A549 (cell line): ENCODE results near the gene AFF2. TPM values are rescaled to one million over a fixed set of nuclear protein-coding genes. Genes with fewer than 3 reads are reported as not detected.

Experiments
- ATAC-seq, 2 experiments: fragments of 200-7000 bp in 1 of 2; fragments of >200 bp in 1 of 2; cut with Nextera tagmentation in 1 of 2; cut with Tn5 transposase in 1 of 2; 3 replicates each; pipeline versions ENCODE4 v1.8.0 to v1.9.1; 2018 to 2020; ENCODE audit warnings: mild to moderate bottlenecking in 1 of 2, moderate library complexity in 1 of 2
- CTCF ChIA-PET: fragments of 300-600 bp; sonication (Branson Sonifier 250); formaldehyde crosslinking; extraction: SDS; loops from one replicate; lab custom pipeline; 2021; ENCODE audit warnings: antibody characterized with exemption, inconsistent platforms; lab: Yijun Ruan, JAX
- POLR2A ChIA-PET: fragments of 350-600 bp; formaldehyde crosslinking; extraction: SDS; loops from one replicate; lab custom pipeline; 2021; ENCODE audit warnings: antibody characterized with exemption, inconsistent platforms; lab: Yijun Ruan, JAX
- DNase-seq, 2 experiments: peaks; one replicate each; pipeline versions ENCODE4 v3.0.0 to v3.0.0-alpha.2; 2011 to 2016; ENCODE audit warnings: low read depth in 1 of 2, low spot score in 1 of 2
- FAIRE-seq: peaks from 2 replicates; lab custom pipeline; 2011; peaks lifted over from hg19 to GRCh38; lab: Jason Lieb, UNC
- H3K27ac ChIP-seq, 2 experiments: fragments of >200 bp; sonication (Bioruptor Twin); formaldehyde crosslinking; 3 replicates each; pipeline ENCODE4 v1.5.1; 2016 to 2017
- H3K4me1 ChIP-seq: fragments of >200 bp; sonication (Bioruptor Twin); formaldehyde crosslinking; 3 replicates; pipeline ENCODE4 v1.6.1; 2016
- H3K4me2 ChIP-seq: fragments of >200 bp; sonication (Bioruptor Twin); formaldehyde crosslinking; 3 replicates; pipeline ENCODE4 v1.6.1; 2016
- H3K4me3 ChIP-seq: fragments of >200 bp; sonication (Bioruptor Twin); formaldehyde crosslinking; 3 replicates; pipeline ENCODE4 v1.5.1; 2016
- H3K9me3 ChIP-seq: fragments of >200 bp; sonication (Bioruptor Twin); formaldehyde crosslinking; 3 replicates; pipeline ENCODE4 v1.6.1; 2016
- BHLHE40 ChIP-seq: IDR thresholded peaks from 2 replicates; pipeline ENCODE4 v1.6.1; 2012; ENCODE audit warnings: low read depth, low read length, inconsistent platforms
- CBX2 ChIP-seq: fragments of 200-600 bp; sonication (generic); IDR thresholded peaks from 2 replicates; pipeline ENCODE4 v1.6.1; 2016; ENCODE audit warnings: low read depth, mild to moderate bottlenecking, borderline replicate concordance
- CEBPB ChIP-seq, 2 experiments: fragments of >200 bp in 1 of 2; sonication (Bioruptor Twin) in 1 of 2; formaldehyde crosslinking in 1 of 2; IDR thresholded peaks; 2 replicates each; pipeline ENCODE4 v1.6.1; 2012 to 2016
- CHD2 ChIP-seq: fragments of 150-350 bp; IDR thresholded peaks from 2 replicates; pipeline ENCODE4 v1.6.1; 2014; ENCODE audit warnings: low read length; ENCODE audit not compliant: partially characterized antibody
- EHF ChIP-seq: fragments of 250-450 bp; sonication (Bioruptor Pico); IDR thresholded peaks from 2 replicates; pipeline ENCODE4 v1.5.0; 2020; ENCODE audit warnings: mild to moderate bottlenecking
- EHMT2 ChIP-seq: fragments of 200-600 bp; sonication (generic); IDR thresholded peaks from 2 replicates; pipeline ENCODE4 v1.6.1; 2016; ENCODE audit warnings: antibody characterized with exemption, low read depth, mild to moderate bottlenecking, moderate library complexity
- FOSB ChIP-seq: fragments of 250-450 bp; sonication (Bioruptor Pico); IDR thresholded peaks from 2 replicates; pipeline ENCODE4 v1.5.0; 2020; ENCODE audit warnings: mild to moderate bottlenecking, moderate library complexity
- FOSL2 ChIP-seq, 2 experiments: fragments of 450-650 bp in 1 of 2; fragments of >200 bp in 1 of 2; sonication (Bioruptor Twin) in 1 of 2; formaldehyde crosslinking; IDR thresholded peaks; 2 replicates each; pipeline versions ENCODE4 v1.5.0 to v1.6.1; 2016 to 2020; ENCODE audit warnings: mild to moderate bottlenecking in 1 of 2, moderate library complexity in 1 of 2
- FOXS1 ChIP-seq: fragments of 250-450 bp; sonication (Bioruptor Pico); IDR thresholded peaks from 2 replicates; pipeline ENCODE4 v1.5.0; 2020; ENCODE audit warnings: mild to moderate bottlenecking, moderate library complexity
- HEYL ChIP-seq: fragments of 250-450 bp; sonication (Bioruptor Pico); IDR thresholded peaks from 2 replicates; pipeline ENCODE4 v1.8.0; 2021; ENCODE audit warnings: mild to moderate bottlenecking, moderate library complexity
- HOXB13 ChIP-seq: fragments of 250-450 bp; sonication (Bioruptor Pico); IDR thresholded peaks from 2 replicates; pipeline ENCODE4 v1.5.0; 2020; ENCODE audit warnings: low read depth, mild to moderate bottlenecking, moderate library complexity
- JUNB ChIP-seq: fragments of >200 bp; sonication (Bioruptor Twin); formaldehyde crosslinking; IDR thresholded peaks from 2 replicates; pipeline ENCODE4 v1.6.1; 2016
- NPAS2 ChIP-seq: fragments of 250-450 bp; sonication (Bioruptor Pico); IDR thresholded peaks from 2 replicates; pipeline ENCODE4 v1.8.0; 2022; ENCODE audit warnings: mild to moderate bottlenecking, moderate library complexity, borderline replicate concordance
- POLR2A ChIP-seq: IDR thresholded peaks from 2 replicates; pipeline ENCODE4 v1.6.1; 2012; ENCODE audit warnings: mild to moderate bottlenecking, low read length
- POLR2AphosphoS2 ChIP-seq: conservative IDR thresholded peaks from 2 replicates; pipeline ENCODE4 v1.6.1; 2012; ENCODE audit warnings: low read length, improper control_type of control experiment, inconsistent platforms
- RCOR1 ChIP-seq: fragments of 150-350 bp; IDR thresholded peaks from 2 replicates; pipeline ENCODE4 v1.6.1; 2014; ENCODE audit warnings: antibody characterized with exemption, low read length, low read depth
- RFX5 ChIP-seq: fragments of 450-650 bp; IDR thresholded peaks from 2 replicates; pipeline ENCODE4 v1.7.1; 2014; ENCODE audit warnings: antibody characterized with exemption, mild to moderate bottlenecking, moderate library complexity
- RNF2 ChIP-seq: fragments of 200-600 bp; sonication (generic); IDR thresholded peaks from 2 replicates; pipeline ENCODE4 v1.6.1; 2016; ENCODE audit warnings: low read depth, mild to moderate bottlenecking, antibody characterized with exemption, moderate library complexity, borderline replicate concordance
- SMC3 ChIP-seq: fragments of >200 bp; sonication (Bioruptor Twin); formaldehyde crosslinking; IDR thresholded peaks from 3 replicates; pipeline ENCODE4 v1.6.1; 2018; ENCODE audit warnings: inconsistent platforms
- SREBF2 ChIP-seq: fragments of 450-650 bp; IDR thresholded peaks from 2 replicates; pipeline ENCODE4 v1.6.1; 2014; ENCODE audit warnings: mild to moderate bottlenecking, moderate library complexity
- TFCP2L1 ChIP-seq: fragments of 250-450 bp; sonication (Bioruptor Pico); IDR thresholded peaks from 2 replicates; pipeline ENCODE4 v1.5.0; 2021; ENCODE audit warnings: mild to moderate bottlenecking
- ZC3H11A ChIP-seq: fragments of 450-650 bp; IDR thresholded peaks from 2 replicates; pipeline ENCODE4 v1.6.1; 2014; ENCODE audit warnings: antibody characterized with exemption, mild to moderate bottlenecking
- ZFP36 ChIP-seq: fragments of 450-650 bp; IDR thresholded peaks from 2 replicates; pipeline ENCODE4 v1.6.1; 2014; ENCODE audit warnings: borderline replicate concordance; ENCODE audit not compliant: partially characterized antibody
- ZNF302 ChIP-seq: fragments of 250-450 bp; sonication (Bioruptor Pico); IDR thresholded peaks from 2 replicates; pipeline ENCODE4 v1.9.0; 2021; ENCODE audit warnings: inconsistent platforms, mild to moderate bottlenecking, moderate library complexity
- ZSCAN20 ChIP-seq: fragments of 250-450 bp; sonication (Bioruptor Pico); IDR thresholded peaks from 2 replicates; pipeline ENCODE4 v1.8.0; 2022; ENCODE audit warnings: mild to moderate bottlenecking, moderate library complexity
- WGBS: methylation state at CpG from one replicate; pipeline ENCODE4 v1.1.6; 2017; ENCODE audit errors: missing lambda C conversion rate; 5-methylcytosine and 5-hydroxymethylcytosine counted together
- polyA plus RNA-seq, 4 experiments: library from polyadenylated mRNA; depleted of rRNA in 3 of 4; stranded (reverse); fragments of >200 nt; fragmentation: RNase III in 1 of 4; extraction: RNeasy Plus Mini Kit Qiagen cat#74134 plus additional on column Dnase treatment in 1 of 4; gene quantifications; 2 replicates in 3 of 4; 3 replicates in 1 of 4; pipeline ENCODE4 v1.2.3, GENCODE V29; 2011 to 2017
- TF ChIP-seq, protein P1 (sequence below): fragments of 150-350 bp; IDR thresholded peaks from 2 replicates; pipeline ENCODE4 v1.6.1; 2014; ENCODE audit warnings: low read depth, mild to moderate bottlenecking, low read length
- TF ChIP-seq, protein P2 (sequence below): IDR thresholded peaks from 2 replicates; pipeline ENCODE4 v1.6.1; 2012
- TF ChIP-seq, protein P3 (sequence below): fragments of 250-450 bp; sonication (Bioruptor Pico); IDR thresholded peaks from 2 replicates; pipeline ENCODE4 v1.5.0; 2020; ENCODE audit warnings: low read depth, mild to moderate bottlenecking, moderate library complexity
- TF ChIP-seq, protein P4 (sequence below): fragments of >200 bp; sonication (Bioruptor Twin); formaldehyde crosslinking; IDR thresholded peaks from 3 replicates; pipeline ENCODE4 v1.6.1; 2016
- TF ChIP-seq, protein P5 (sequence below): IDR thresholded peaks from 2 replicates; pipeline ENCODE4 v1.6.1; 2012

AFF2 gene
- polyA plus RNA-seq, 2 of the 4 experiments (the other 2 are of a cell fraction): 0.04 TPM; not detected in 1

DNA sequence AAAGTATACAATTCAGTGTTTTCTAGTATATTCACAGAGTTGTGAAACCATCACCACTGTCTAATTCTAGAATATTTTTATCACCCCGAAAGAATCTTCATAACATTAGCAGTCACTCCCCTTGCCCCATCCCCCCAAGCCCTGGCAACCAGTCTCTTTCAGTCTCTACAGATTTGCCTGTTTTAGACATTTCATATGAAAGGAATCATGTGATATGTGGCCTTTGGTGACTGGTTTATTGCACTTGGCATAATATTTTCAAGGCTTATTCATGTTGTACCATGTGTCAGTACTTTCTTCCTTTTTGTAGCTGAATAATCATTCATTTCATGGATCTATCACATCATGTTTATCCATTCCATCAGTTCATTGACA is 371.7 kb downstream of the AFF2 start:
- ChIA-PET CTCF (no interaction called here), POLR2A (no interaction called here)
- FAIRE-seq (peak; percentile 88), ATAC-seq (no peak), DNase-seq (no peak)
- H3K4me1 ChIP-seq: no peaks in the 10 kb centered on the region
- H3K4me2 ChIP-seq: no peak overlapping the region
- TF ChIP-seq, protein P1, sequence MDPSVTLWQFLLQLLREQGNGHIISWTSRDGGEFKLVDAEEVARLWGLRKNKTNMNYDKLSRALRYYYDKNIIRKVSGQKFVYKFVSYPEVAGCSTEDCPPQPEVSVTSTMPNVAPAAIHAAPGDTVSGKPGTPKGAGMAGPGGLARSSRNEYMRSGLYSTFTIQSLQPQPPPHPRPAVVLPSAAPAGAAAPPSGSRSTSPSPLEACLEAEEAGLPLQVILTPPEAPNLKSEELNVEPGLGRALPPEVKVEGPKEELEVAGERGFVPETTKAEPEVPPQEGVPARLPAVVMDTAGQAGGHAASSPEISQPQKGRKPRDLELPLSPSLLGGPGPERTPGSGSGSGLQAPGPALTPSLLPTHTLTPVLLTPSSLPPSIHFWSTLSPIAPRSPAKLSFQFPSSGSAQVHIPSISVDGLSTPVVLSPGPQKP: no peak
- TF ChIP-seq ZNF302 (no peak), JUNB (no peak), ZSCAN20 (CRISPR knock-in tag) (no peak), POLR2AphosphoS2 (no peak), CEBPB (IDR thresholded peaks at IDR 0.05) (no peak), HEYL (CRISPR knock-in tag) (no peak)
- TF ChIP-seq, protein P2, sequence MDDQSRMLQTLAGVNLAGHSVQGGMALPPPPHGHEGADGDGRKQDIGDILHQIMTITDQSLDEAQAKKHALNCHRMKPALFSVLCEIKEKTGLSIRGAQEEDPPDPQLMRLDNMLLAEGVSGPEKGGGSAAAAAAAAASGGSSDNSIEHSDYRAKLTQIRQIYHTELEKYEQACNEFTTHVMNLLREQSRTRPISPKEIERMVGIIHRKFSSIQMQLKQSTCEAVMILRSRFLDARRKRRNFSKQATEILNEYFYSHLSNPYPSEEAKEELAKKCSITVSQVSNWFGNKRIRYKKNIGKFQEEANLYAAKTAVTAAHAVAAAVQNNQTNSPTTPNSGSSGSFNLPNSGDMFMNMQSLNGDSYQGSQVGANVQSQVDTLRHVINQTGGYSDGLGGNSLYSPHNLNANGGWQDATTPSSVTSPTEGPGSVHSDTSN: no peak
- TF ChIP-seq, protein P3, sequence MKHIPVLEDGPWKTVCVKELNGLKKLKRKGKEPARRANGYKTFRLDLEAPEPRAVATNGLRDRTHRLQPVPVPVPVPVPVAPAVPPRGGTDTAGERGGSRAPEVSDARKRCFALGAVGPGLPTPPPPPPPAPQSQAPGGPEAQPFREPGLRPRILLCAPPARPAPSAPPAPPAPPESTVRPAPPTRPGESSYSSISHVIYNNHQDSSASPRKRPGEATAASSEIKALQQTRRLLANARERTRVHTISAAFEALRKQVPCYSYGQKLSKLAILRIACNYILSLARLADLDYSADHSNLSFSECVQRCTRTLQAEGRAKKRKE (CRISPR knock-in tag): no peak
- TF ChIP-seq, protein P4, sequence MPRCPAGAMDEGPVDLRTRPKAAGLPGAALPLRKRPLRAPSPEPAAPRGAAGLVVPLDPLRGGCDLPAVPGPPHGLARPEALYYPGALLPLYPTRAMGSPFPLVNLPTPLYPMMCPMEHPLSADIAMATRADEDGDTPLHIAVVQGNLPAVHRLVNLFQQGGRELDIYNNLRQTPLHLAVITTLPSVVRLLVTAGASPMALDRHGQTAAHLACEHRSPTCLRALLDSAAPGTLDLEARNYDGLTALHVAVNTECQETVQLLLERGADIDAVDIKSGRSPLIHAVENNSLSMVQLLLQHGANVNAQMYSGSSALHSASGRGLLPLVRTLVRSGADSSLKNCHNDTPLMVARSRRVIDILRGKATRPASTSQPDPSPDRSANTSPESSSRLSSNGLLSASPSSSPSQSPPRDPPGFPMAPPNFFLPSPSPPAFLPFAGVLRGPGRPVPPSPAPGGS: no peak
- H3K4me3 ChIP-seq: no peak overlapping the region
- H3K27ac ChIP-seq: no peak overlapping the region
- WGBS: 7% methylated on average over 1 of the region's 1 CpG
- H3K9me3 ChIP-seq: no peaks in the 10 kb centered on the region

DNA sequence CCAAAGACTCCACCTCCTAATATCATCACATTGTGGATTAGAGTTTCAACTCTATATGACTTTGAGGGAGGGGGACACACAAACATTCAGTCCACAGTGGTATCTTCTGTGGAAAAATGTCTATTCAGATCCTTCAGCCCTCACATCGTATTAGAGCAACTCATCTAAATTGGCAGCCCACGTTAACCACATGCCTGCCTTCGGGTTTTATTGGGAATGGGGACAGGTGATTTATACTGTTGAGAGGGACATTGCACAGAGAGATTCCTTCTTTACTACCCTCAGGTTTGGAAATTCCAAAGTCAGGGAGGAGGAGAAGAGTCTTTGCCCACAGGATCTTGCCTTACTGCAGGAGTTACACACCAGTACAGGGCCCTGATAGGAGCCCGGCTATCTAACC is 372.5 kb downstream of the AFF2 start:
- DNase-seq (no peak), FAIRE-seq (no peak)
- WGBS: 0% methylated on average over 4 of the region's 4 CpGs

DNA sequence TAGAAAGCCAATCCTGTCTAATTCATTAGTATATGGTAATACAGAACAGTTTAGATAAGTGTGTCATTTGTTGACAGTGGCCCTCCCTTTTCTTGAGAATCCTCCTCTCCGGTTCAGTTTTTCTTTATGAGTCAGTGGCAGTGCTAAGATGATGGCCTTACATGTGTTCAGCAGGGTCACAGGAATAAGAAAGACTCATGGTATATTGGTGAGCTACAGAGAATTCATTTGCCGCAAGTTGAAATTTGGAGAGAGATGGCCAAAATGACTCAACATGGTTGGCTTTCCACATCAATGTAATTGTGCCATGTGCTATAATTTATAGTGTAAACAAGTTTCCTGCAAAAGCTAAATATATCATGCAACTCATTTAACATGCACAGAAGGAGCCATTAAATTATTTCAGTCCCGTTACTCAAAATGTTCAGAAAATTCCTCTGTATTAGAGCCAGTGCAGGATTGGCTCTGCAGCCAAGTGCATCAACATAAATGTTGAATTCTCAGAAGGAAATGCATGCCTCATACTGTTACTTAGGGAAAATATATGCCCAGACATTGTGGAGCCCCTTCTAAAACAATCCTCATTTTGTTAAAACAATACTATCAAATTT is 374.3 kb downstream of the AFF2 start:
- no peaks in the 10 kb centered on the region for H3K9me3 ChIP-seq
- no peak for ATAC-seq
- no peak overlapping the region for H3K4me2 ChIP-seq
- no peak overlapping the region for H3K4me3 ChIP-seq
- POLR2A ChIA-PET: no interaction called here
- H3K27ac ChIP-seq: no peak overlapping the region
- H3K4me1 ChIP-seq: no peaks in the 10 kb centered on the region
- CTCF ChIA-PET: no interaction called here
- WGBS: 30% methylated on average over 3 of the region's 3 CpGs
- no peak for FAIRE-seq
- no peak for DNase-seq
- no peak for TF ChIP-seq NPAS2 (CRISPR knock-in tag)
- TF ChIP-seq RCOR1: no peak
- TF ChIP-seq, protein P4: no peak
- no peak for TF ChIP-seq FOSL2 (IDR thresholded peaks at IDR 0.05)
- TF ChIP-seq FOSL2 (CRISPR knock-in tag; IDR thresholded peaks at IDR 0.05): no peak
- no peak for TF ChIP-seq FOXS1 (CRISPR knock-in tag)
- no peak for TF ChIP-seq SREBF2
- no peak for TF ChIP-seq FOSB
- TF ChIP-seq EHMT2: no peak
- TF ChIP-seq TFCP2L1 (CRISPR knock-in tag): no peak
- TF ChIP-seq RNF2: no peak
- no peak for TF ChIP-seq BHLHE40
- TF ChIP-seq RFX5: no peak
- TF ChIP-seq, protein P5, sequence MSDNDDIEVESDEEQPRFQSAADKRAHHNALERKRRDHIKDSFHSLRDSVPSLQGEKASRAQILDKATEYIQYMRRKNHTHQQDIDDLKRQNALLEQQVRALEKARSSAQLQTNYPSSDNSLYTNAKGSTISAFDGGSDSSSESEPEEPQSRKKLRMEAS: no peak
- no peak for TF ChIP-seq JUNB

More for the DNA sequence above, 372.5 kb downstream of the AFF2 start:
- ChIA-PET POLR2A (no interaction called here), CTCF (no interaction called here)
- no peak overlapping the region for H3K4me2 ChIP-seq
- no peak for ATAC-seq
- no peaks in the 10 kb centered on the region for H3K9me3 ChIP-seq
- no peak overlapping the region for H3K27ac ChIP-seq
- TF ChIP-seq JUNB (no peak), ZC3H11A (no peak), HOXB13 (CRISPR knock-in tag) (no peak), POLR2A (no peak), NPAS2 (CRISPR knock-in tag) (no peak), EHF (CRISPR knock-in tag) (no peak), ZNF302 (no peak), RFX5 (no peak), CHD2 (no peak), ZFP36 (no peak), SMC3 (no peak), FOSB (no peak), CBX2 (no peak), RNF2 (no peak)
- no peaks in the 10 kb centered on the region for H3K4me1 ChIP-seq
- no peak overlapping the region for H3K4me3 ChIP-seq
